GM12878 (cell line): ENCODE results near the gene GRK5. TPM values are rescaled to one million over a fixed set of nuclear protein-coding genes. Genes with fewer than 3 reads are reported as not detected.

Experiments
- ATAC-seq: fragments of 200-7000 bp; cut with Tn5 transposase; 3 replicates; pipeline ENCODE4 v1.9.1; 2020; ENCODE audit warnings: mild to moderate bottlenecking, moderate library complexity
- BruUV-seq: library from RNA; stranded (reverse); fragments of 400-500 nt; replicated peaks from 2 replicates; lab custom pipeline; 2021; lab: Mats Ljungman, UMichigan
- CTCF ChIA-PET: fragments of 300-600 bp; sonication (Branson Sonifier 250); formaldehyde crosslinking; extraction: SDS; loops from one replicate; lab custom pipeline; 2021; ENCODE audit warnings: inconsistent platforms; lab: Yijun Ruan, JAX
- POLR2A ChIA-PET: fragments of 350-600 bp; formaldehyde crosslinking; extraction: SDS; loops from one replicate; lab custom pipeline; 2021; ENCODE audit warnings: inconsistent platforms; lab: Charles Lee
- RAD21 ChIA-PET: fragments of 300-600 bp; sonication (Branson Sonifier 250); formaldehyde crosslinking; loops from one replicate; lab custom pipeline; 2023; ENCODE audit warnings: antibody characterized with exemption; ENCODE audit not compliant: unreplicated experiment; lab: Charles Lee
- SMC1A ChIA-PET: fragments of 300-600 bp; sonication (Branson Sonifier 250); formaldehyde crosslinking; loops from one replicate; lab custom pipeline; 2023; ENCODE audit not compliant: unreplicated experiment, uncharacterized antibody; lab: Charles Lee
- DNase-seq: peaks from one replicate; pipeline ENCODE4 v3.0.0-alpha.2; 2011; ENCODE audit warnings: low read depth, low spot score
- FAIRE-seq: peaks from 3 replicates; lab custom pipeline; 2011; peaks lifted over from hg19 to GRCh38; lab: Jason Lieb, UNC
- H2AFZ ChIP-seq: 2 replicates; pipeline ENCODE4 v1.6.0; 2011; ENCODE audit warnings: low read depth, low read length, control low read depth; ENCODE audit not compliant: control insufficient read depth
- H3K27ac ChIP-seq: 2 replicates; pipeline ENCODE4 v1.5.1; 2011; ENCODE audit warnings: control low read depth; ENCODE audit not compliant: control insufficient read depth, insufficient read depth
- H3K27me3 ChIP-seq, 2 experiments: replicated peaks in 1 of 2; 2 replicates each; pipeline versions ENCODE4 v1.6.0 to v1.6.1; 2011; ENCODE audit warnings: low read length in 1 of 2; ENCODE audit not compliant: control insufficient read depth in 2 of 2, insufficient read depth in 2 of 2
- H3K36me3 ChIP-seq, 2 experiments: 2 replicates each; pipeline ENCODE4 v1.5.1; 2011; ENCODE audit warnings: low read length in 1 of 2; ENCODE audit not compliant: control insufficient read depth in 2 of 2, insufficient read depth in 2 of 2
- H3K4me1 ChIP-seq: 2 replicates; pipeline ENCODE4 v1.6.1; 2011; ENCODE audit warnings: mild to moderate bottlenecking, low read length, moderate library complexity, mixed read lengths; ENCODE audit not compliant: control insufficient read depth, insufficient read depth
- H3K4me2 ChIP-seq: 2 replicates; pipeline ENCODE4 v1.6.0; 2011; ENCODE audit warnings: control low read depth; ENCODE audit not compliant: control insufficient read depth, insufficient read depth
- H3K4me3 ChIP-seq: fragments of 200-600 bp; sonication (generic); 2 replicates; pipeline ENCODE4 v1.5.1; 2016
- H3K79me2 ChIP-seq: 2 replicates; pipeline ENCODE4 v1.6.0; 2011; ENCODE audit warnings: low read length; ENCODE audit not compliant: control insufficient read depth, insufficient read depth
- H3K9ac ChIP-seq: 2 replicates; pipeline ENCODE4 v1.8.0; 2011; ENCODE audit warnings: low read length, control low read depth, mixed read lengths; ENCODE audit not compliant: control insufficient read depth, insufficient read depth
- H3K9me3 ChIP-seq: replicated peaks from 3 replicates; pipeline ENCODE4 v1.5.1; 2011; ENCODE audit warnings: mild to moderate bottlenecking, low read length; ENCODE audit not compliant: control insufficient read depth, insufficient read depth
- H4K20me1 ChIP-seq: 2 replicates; pipeline ENCODE4 v1.6.0; 2011; ENCODE audit not compliant: control insufficient read depth, insufficient read depth
- EP300 ChIP-seq, 2 experiments: fragments of 150-350 bp in 1 of 2; IDR thresholded peaks; 2 replicates each; pipeline ENCODE4 v1.6.1; 2011 to 2012; ENCODE audit warnings: low read depth in 2 of 2, low read length in 2 of 2, borderline replicate concordance in 1 of 2, improper control_type of control experiment in 1 of 2, inconsistent platforms in 1 of 2; ENCODE audit not compliant: control insufficient read depth in 1 of 2
- IKZF1 ChIP-seq: fragments of 450-650 bp; conservative IDR thresholded peaks from 2 replicates; pipeline ENCODE4 v1.6.1; 2017; ENCODE audit warnings: antibody characterized with exemption, mild to moderate bottlenecking
- LARP7 ChIP-seq: fragments of 450-650 bp; IDR thresholded peaks from 2 replicates; pipeline ENCODE4 v1.6.1; 2017; ENCODE audit warnings: mild to moderate bottlenecking
- MTA2 ChIP-seq: fragments of 450-650 bp; IDR thresholded peaks from 2 replicates; pipeline ENCODE4 v1.6.1; 2016; ENCODE audit warnings: low read depth, mild to moderate bottlenecking, moderate library complexity
- SKIL ChIP-seq: fragments of 450-650 bp; IDR thresholded peaks from 2 replicates; pipeline ENCODE4 v1.6.1; 2017; ENCODE audit warnings: mild to moderate bottlenecking, low read depth, inconsistent platforms; ENCODE audit not compliant: poor library complexity, severe bottlenecking
- WGBS: methylation state at CpG from one replicate; pipeline ENCODE4 v1.1.6; 2016; ENCODE audit warnings: low lambda C conversion rate; ENCODE audit not compliant: insufficient replicate concordance, insufficient coverage; ENCODE audit errors: missing lambda C conversion rate; 5-methylcytosine and 5-hydroxymethylcytosine counted together
- in situ Hi-C: fragments of 300-500 bp; cut with MboI; formaldehyde crosslinking; loops from 9 replicates; pipeline ENCODE4 v1.14.3; 2018; ENCODE audit warnings: mixed read lengths
- intact Hi-C: fragments of 100-400 bp; cut with micrococcal nuclease; formaldehyde crosslinking; loops from one replicate; pipeline ENCODE4 v1.14.2; 2022; ENCODE audit not compliant: unreplicated experiment
- polyA plus RNA-seq, 11 experiments: library from polyadenylated mRNA; depleted of rRNA in 4 of 11; unstranded in 6 of 11; stranded (reverse) in 5 of 11; fragments of >200 nt; fragmentation: Nextera tagmentation in 4 of 11; fragmentation: Illumina TruSeq in 1 of 11; extraction: Ambion mirVana in 4 of 11; extraction: Trizol in 1 of 11; gene quantifications; 1 replicate in 1 of 11; 2 replicates in 10 of 11; pipeline versions ENCODE4 v1.2.1 to v1.2.3, GENCODE V29; 2011 to 2016; ENCODE audit warnings: inconsistent platforms in 2 of 11, missing spikeins in 2 of 11, low read depth in 1 of 11
- total RNA-seq, 4 experiments: library from RNA; depleted of rRNA in 3 of 4; stranded (reverse); fragments of >200 nt in 3 of 4; fragmentation: Illumina TruSeq in 1 of 4; extraction: Trizol in 1 of 4; gene quantifications; 2 replicates each; pipeline versions ENCODE4 v1.2.1 to v1.2.3, GENCODE V29; 2013 to 2021
- TF ChIP-seq, protein P1 (sequence below): fragments of 450-650 bp; conservative IDR thresholded peaks from 2 replicates; pipeline ENCODE4 v1.6.1; 2017; ENCODE audit warnings: mild to moderate bottlenecking, moderate library complexity

GRK5 gene
- total and polyA plus RNA-seq, 10 of the 15 experiments (the other 5 are each of a cell fraction or from before 2014, with no cell fraction given) = 0.11 to 22.1 (median 10.0) TPM

DNA sequence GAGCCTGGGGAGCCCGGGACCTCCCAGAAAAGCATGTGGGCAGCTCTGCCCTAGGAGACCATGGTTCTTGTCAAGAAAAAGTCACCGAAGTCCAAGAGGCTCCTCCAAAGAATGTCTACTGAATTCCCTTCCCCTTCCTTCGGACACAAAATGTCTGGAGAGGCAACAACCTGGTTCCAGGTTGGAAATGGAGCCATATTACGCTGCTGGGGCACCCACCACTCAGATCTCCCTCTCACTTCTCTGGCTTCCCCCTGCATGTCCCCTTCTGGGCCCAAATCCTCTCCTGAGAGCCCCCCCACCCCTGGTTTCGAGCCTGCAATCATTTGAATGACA is 282.6 kb downstream of the GRK5 start:
- whole genome bisulfite sequencing = 32% methylated on average over 5 of the region's 5 CpGs
- H3K36me3 ChIP-seq = no peaks in the 10 kb centered on the region
- no peaks in the 10 kb centered on the region for H4K20me1 ChIP-seq
- H2AFZ ChIP-seq = peak overlapping the region; percentile 95
- no peak overlapping the region for H3K4me3 ChIP-seq
- POLR2A ChIA-PET = interaction anchor here (0.6 to 1.8 kb wide), 7 partner anchors 10 to 440 kb away, joined by 3 to 8 read pairs (median 5); partner anchors contain the start of gene GRK5
- H3K9ac ChIP-seq = peak overlapping the region; percentile 66; the same call in 1 of the 2 replicates
- SMC1A ChIA-PET = interaction anchor here (1.0 to 2.6 kb wide), 17 partner anchors 11 to 291 kb away, joined by 3 to 19 read pairs (median 6); partner anchors contain the start of genes GRK5 and RGS10
- CTCF ChIA-PET = interaction anchor here (0.6 to 3.2 kb wide), 42 partner anchors 10 to 519 kb away, joined by 3 to 31 read pairs (median 4); partner anchors contain the start of genes GRK5, RGS10 and SFXN4
- H3K79me2 ChIP-seq = no peaks in the 10 kb centered on the region
- ATAC-seq (no peak), FAIRE-seq (no peak), DNase-seq (no peak)
- intact Hi-C loops = loop anchor here (1.0 to 2.0 kb wide), 3 partner anchors 45 to 282 kb away; no protein-coding TSS in a partner anchor
- no TSS peak for BruUV-seq
- in situ Hi-C loops = loop anchor here (5.0 kb wide), 1 partner anchor 283 kb away; the partner anchor contains the start of gene GRK5
- TF ChIP-seq LARP7 (0 out of 2 replicates have a peak, but pooled peaks have one; percentile 6), IKZF1 (0 out of 2 replicates have a peak, but pooled peaks have one; percentile 42), MTA2 (peak; percentile 12; the same call in 1 of the 2 replicates), EP300 (IDR thresholded peaks at IDR 0.05; ENCODE audit: borderline replicate concordance in 1 of 2, control insufficient read depth in 1 of 2, low read depth in 2 of 2, low read length in 2 of 2) (no peak), SKIL (peak; percentile 14)
- TF ChIP-seq, protein P1, sequence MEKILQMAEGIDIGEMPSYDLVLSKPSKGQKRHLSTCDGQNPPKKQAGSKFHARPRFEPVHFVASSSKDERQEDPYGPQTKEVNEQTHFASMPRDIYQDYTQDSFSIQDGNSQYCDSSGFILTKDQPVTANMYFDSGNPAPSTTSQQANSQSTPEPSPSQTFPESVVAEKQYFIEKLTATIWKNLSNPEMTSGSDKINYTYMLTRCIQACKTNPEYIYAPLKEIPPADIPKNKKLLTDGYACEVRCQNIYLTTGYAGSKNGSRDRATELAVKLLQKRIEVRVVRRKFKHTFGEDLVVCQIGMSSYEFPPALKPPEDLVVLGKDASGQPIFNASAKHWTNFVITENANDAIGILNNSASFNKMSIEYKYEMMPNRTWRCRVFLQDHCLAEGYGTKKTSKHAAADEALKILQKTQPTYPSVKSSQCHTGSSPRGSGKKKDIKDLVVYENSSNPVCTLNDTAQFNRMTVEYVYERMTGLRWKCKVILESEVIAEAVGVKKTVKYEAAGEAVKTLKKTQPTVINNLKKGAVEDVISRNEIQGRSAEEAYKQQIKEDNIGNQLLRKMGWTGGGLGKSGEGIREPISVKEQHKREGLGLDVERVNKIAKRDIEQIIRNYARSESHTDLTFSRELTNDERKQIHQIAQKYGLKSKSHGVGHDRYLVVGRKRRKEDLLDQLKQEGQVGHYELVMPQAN = no peak
- peak overlapping the region; percentile 78 for H3K27ac ChIP-seq
- H3K4me1 ChIP-seq = peaks cover 8% of the 10 kb centered on the region
- H3K4me2 ChIP-seq = peak overlapping the region; percentile 98
- RAD21 ChIA-PET = interaction anchor here (0.6 to 1.6 kb wide), 22 partner anchors 9 to 350 kb away, joined by 3 to 25 read pairs (median 4); partner anchors contain the start of genes GRK5, RGS10 and TIAL1
- H3K27me3 ChIP-seq = no peaks in the 10 kb centered on the region
- H3K9me3 ChIP-seq = no peaks in the 10 kb centered on the region
